GM19467 (cell line): ENCODE results near the gene AMACR.
"Not testable (repeated sequence)": the region's sequence is repeated elsewhere in the genome, so short reads cannot be mapped to it uniquely, and the experiment has no call there.

Experiments
- ATAC-seq: cut with Tn5 transposase; IDR thresholded peaks from one replicate; pipeline ENCODE4 v1.9.1; 2021; ENCODE audit warnings: mild to moderate bottlenecking, moderate library complexity; ENCODE audit not compliant: unreplicated experiment

The AMACR gene

DNA sequence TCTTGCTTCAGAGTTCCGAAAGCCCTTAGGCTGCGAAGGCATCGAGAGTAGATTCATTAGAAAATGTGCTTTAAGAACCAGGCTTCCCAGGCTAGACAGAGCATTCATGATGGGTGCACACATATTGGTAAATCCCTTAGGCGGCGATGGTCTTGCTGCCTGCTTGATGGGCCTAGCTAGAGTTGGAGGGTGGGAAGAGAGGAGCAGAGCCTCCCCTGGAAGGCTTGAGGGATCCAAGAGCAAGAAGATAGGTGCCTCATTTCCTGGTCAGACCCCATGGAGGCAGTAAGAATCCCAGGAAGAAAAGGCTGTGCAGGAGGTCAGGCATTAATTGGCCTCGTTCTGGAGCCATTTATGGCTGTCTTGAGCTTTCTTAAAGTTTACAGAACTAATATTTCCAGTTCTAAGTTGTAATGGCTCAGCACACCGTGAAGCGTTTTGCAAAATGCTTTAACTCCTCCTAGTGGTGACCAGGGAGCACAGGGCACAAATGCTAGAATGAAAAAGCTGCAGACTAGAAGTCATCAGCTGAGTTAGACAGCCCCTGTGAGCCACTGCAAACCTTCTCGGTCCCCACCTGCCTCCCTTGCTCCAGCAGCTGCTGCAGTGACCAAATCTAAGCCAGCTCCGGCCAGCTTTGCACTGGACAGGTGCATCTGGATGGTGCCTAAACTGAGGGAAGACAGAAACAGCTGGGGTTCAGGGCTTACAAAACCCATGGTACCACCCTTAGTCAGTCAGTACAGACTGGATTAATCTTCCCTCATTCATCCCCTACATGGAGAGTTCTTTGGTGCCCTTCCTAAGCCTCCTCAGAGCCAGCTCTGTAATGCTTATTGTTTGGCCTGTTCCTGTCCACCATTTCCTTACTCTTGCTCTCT, 38.0 kb downstream of the AMACR start:
- peak; percentile 65 for ATAC-seq

DNA sequence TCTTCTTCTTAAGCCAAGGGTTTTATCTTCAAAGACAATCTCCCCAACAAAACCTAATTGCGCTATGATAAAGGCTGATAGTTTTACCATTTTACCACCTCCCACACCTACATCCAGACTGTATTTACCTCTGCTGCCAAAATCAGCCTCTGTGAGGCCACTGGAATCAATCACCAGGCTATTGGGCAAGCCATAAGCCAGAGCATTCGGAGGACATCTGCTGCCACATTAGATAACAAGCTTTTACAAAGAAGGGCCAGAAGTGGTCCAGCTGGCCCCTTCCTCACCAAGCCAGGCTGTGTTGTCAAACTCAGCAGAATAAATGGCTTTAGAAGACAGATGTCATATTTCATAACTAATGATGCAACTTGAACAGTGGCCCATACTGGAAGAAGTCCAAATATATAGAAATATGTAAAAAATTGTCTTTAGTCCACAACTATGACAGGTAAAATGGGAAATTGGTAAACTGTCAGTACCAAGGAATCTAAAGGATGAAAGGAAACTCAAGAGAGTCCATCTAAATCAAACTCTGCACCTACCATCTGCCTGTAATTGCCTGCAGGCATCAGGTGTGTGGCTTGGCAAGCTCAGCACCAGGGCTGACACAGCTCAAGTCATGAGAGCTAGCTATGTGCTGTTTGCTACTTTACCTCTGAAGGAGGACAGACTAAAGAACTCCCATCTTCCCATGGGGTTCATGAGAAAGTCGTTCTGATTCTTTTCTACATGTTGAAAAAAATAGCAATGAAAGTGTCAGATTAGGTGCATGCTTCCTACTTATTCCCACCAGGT, 39.4 kb downstream of the AMACR start:
- no peak for ATAC-seq

DNA sequence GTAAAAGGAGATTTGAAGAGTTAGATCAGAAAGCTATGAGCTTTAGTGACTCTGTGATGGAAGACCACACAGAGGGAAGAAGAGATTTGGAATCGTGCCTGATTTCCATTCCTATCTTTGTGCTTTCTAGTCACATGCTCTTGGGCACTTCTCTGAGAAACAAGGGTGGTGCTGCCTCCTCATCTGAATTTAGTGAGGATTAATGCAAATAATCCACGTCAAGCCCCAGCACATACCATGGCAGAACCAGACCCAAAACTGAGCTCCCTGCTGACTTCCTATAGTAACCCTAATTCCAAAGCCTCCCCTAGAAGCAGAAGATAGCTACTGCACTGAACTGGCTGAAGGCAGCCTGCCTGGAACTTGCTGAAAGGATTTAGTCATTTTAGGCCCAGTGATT, 41.0 kb downstream of the AMACR start:
- no peak for ATAC-seq

DNA sequence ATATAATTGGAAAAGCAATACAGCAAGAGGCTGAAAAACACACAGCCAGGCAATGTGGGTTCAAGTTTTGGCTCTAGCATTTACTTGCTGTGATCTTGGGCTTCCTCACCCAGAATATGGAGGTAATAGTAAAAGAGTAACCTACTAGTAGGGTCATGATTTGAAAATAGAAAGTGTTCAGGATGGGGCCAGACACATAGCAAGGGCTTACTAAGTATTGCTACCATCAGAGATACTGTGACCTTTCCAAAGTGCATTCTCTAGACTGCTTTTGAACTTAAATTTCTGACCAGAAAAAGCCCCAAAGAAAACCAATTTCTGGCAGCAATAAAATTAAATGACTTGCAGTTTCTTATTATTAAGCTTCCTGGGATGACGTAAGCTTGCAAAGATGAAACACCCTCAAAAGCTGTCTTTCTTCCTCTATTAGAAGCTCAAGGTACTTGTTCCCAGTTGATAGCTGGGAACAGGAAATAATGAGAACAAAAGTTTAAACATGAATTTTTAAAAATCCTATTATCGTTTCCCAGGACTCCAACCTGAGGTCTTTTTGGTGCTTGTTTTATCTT, 43.6 kb downstream of the AMACR start:
- no peak for ATAC-seq

DNA sequence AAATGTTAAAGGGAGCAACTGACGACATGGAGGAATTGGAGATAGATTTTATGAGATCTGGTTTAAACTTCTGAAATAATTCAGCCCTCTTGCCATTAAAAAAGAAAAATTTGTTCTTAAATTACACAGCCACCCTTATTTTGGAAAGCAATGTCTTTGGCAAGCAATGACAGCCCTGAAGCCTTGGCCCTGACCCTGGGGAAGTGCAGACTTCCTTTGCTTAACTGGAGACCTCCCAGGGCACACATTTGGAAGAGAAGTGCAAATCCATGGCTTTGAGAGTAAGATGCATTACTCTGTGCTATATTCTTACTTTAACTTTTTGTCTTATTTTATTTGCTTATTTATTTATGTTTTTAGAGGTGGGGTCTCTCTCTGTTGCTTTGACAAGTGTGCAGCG, 49.7 kb downstream of the AMACR start:
- no peak for ATAC-seq

DNA sequence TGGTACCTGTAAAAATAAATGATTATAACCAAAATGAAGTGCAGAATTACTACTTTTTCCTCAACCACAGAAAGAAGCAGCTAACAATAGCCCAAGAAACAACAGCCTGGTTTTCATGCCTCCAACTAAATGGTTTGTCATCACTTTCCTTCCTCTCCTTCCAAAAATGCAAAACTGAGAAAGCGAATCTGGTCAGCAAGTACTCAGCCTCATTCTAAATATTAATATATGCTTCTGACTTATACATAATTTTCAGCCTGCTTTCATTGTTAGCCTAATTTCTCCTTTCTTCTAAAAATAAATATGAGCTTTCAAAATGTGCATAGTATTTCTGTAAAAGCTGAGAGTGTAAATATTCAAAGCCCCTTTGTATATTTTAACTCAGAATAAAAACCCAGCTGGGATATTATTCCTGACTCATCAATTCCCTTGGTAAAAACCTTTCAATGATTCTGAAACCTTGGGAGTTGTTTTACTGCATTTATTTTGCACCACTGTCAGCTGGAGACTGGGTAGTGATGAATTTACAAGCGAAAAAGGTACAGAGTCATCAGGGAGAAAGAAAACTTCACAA, 50.2 kb downstream of the AMACR start:
- no peak for ATAC-seq

DNA sequence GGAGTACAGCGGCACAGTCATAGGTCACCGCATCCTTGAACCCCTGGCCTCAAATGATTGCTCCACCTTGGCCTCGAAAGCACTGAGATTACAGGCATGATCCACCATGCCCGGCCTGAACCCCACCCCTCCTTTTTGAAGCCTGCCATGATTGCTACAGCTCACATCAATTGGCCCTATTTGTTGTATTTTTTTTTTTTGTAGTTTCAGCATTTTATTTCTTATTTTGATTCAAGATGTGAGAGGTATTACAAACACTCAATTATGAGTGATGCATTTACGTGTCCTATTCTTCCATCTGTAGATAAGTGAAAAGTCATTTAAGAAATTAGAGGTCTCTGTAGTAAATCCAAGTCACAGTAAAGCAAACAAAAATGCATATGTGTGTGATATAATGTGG, 55.7 kb downstream of the AMACR start:
- ATAC-seq, result not testable (repeated sequence)

DNA sequence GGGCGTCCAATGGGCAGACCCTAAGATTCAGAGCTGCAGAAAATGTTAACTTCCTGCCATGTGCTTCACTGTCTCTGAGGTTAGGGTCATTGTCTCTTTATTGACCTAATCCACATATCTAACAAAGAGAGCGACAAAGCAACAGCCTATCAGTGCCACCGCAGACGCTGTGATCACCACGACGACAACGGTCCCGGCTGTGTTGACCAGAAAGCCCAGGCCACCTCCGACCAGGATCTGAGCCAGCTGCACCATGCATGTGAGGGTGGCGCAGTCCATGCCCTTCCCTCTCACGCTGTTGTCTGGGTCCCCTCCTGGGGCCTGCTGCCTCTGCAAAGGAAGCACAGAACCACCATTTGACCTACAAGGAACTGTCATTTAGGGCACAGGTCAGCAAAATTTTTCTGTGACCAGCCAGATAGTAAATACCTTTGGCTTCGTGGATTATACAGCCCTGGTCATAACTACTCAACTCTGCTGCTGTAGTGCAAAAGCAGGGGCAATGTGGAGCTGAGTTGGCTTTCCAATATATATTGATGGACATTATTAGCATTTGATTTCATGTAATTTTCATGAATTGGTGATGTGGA, 63.2 kb downstream of the AMACR start:
- ATAC-seq, result no peak

DNA sequence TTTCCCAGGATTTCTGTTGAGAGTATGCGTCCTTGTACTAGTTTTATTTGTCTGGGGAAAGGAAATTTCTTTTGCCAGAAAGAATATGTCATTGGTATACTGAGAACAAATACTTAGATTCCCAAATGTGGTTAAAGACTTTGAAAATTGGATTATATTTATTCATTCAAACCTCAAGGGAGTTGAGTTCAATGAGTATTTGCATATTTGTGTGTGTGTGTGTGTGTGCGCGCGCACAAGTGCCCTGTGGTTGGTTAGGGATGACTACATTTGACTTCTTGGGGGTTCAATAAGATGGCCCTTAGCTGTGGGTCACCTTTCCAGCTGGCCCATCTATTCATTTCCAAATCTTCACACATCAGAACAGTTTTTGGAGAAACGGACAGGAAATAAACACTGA, 66.8 kb downstream of the AMACR start:
- ATAC-seq, result no peak

DNA sequence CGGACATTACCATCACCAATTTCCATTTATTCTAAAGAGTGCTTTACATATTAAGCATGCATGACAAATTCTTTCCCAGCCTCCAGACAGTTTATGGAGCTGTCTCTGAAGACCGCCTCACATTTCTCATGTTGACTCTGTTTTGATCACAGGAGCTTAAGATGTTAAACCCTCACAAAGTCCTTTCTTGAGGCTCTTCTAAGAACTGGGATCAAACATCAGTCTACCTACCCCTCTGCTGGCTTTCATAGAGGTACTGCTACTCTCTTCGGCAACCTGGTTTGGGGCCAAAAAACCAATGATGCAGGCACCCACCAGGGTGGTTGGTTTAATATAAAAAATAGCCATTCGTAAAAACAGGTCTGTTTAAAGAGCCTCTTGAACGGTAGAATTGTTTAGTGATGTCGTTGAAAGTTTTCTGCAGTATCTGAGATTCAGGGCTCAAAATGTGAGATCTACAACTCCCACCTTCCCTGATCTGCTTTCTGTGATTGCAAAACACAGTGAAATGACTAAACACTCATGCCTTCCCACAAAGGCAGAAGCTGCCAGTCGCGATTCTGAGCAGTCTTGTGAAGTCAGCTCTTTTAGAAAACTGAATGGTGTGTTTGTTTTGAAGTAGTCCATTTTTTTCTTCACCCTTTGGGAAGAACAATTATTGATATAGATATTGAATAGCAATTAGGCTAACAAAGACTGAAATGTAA, 68.1 kb downstream of the AMACR start:
- ATAC-seq, result no peak

DNA sequence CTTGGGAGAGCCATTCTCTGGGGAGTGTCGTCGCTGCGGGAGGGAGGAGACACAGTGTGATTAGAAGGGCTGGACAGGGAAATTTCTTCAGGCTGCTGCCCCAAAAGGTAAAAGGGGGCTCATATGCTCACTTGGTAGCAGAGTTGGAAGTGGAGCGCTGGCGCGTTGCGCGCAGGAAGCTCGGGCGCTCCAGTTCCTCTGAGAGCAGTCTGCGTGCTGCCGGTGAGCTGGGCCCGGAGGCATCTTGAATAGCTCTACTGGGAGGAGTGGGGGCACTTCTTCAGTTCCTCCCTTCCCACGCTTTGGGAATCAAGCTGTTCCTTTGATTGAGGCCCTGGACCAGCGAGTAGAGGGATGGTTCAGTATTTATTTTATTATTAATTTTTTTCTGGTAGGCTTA, 69.0 kb downstream of the AMACR start:
- ATAC-seq, result no peak

DNA sequence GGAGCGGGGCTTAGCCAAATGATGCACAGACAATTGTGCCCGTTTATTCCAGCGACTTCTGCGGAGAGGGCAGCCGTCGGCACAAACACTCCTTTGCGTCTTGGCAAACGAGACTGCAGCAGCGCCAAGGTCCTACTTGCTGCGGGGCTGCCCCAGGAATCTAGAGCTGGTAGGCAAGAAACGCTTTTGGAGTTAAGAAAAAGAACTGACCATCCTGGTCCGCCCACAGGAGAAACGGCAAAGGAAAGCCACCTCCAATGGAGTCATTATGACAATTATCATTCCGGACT, 69.4 kb downstream of the AMACR start:
- ATAC-seq, result no peak

DNA sequence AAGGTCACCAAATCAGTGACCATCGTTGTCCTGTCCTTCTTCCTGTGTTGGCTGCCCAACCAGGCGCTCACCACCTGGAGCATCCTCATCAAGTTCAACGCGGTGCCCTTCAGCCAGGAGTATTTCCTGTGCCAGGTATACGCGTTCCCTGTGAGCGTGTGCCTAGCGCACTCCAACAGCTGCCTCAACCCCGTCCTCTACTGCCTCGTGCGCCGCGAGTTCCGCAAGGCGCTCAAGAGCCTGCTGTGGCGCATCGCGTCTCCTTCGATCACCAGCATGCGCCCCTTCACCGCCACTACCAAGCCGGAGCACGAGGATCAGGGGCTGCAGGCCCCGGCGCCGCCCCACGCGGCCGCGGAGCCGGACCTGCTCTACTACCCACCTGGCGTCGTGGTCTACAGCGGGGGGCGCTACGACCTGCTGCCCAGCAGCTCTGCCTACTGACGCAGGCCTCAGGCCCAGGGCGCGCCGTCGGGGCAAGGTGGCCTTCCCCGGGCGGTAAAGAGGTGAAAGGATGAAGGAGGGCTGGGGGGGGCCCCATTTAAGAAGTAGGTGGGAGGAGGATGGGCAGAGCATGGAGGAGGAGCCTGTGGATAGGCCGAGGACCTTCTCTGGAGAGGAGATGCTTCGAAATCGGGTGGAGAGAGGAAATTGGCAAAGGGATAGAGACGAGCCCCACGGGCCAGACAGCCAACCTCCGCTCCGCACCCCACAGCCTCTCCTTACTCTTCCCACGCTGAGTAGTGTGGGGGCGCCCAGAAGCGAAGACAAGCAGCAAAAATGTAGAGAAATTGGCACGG, 69.9 kb downstream of the AMACR start:
- no peak for ATAC-seq

DNA sequence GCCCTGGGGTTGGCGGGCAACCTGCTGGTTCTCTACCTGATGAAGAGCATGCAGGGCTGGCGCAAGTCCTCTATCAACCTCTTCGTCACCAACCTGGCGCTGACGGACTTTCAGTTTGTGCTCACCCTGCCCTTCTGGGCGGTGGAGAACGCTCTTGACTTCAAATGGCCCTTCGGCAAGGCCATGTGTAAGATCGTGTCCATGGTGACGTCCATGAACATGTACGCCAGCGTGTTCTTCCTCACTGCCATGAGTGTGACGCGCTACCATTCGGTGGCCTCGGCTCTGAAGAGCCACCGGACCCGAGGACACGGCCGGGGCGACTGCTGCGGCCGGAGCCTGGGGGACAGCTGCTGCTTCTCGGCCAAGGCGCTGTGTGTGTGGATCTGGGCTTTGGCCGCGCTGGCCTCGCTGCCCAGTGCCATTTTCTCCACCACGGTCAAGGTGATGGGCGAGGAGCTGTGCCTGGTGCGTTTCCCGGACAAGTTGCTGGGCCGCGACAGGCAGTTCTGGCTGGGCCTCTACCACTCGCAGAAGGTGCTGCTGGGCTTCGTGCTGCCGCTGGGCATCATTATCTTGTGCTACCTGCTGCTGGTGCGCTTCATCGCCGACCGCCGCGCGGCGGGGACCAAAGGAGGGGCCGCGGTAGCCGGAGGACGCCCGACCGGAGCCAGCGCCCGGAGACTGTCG, 70.7 kb downstream of the AMACR start:
- no peak for ATAC-seq

DNA sequence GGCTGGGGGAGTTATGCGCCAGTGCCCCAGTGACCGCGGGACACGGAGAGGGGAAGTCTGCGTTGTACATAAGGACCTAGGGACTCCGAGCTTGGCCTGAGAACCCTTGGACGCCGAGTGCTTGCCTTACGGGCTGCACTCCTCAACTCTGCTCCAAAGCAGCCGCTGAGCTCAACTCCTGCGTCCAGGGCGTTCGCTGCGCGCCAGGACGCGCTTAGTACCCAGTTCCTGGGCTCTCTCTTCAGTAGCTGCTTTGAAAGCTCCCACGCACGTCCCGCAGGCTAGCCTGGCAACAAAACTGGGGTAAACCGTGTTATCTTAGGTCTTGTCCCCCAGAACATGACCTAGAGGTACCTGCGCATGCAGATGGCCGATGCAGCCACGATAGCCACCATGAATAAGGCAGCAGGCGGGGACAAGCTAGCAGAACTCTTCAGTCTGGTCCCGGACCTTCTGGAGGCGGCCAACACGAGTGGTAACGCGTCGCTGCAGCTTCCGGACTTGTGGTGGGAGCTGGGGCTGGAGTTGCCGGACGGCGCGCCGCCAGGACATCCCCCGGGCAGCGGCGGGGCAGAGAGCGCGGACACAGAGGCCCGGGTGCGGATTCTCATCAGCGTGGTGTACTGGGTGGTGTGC, 71.4 kb downstream of the AMACR start, which contains the start of gene RXFP3:
TSS of gene RXFP3 (plus strand) at position 6 of the 636 bp plus-strand sequence. CDS start at position 361, 355 bp downstream.
- no peak for ATAC-seq
